ENCODE results near the gene GPR3.

Gene GPR3, protein sequence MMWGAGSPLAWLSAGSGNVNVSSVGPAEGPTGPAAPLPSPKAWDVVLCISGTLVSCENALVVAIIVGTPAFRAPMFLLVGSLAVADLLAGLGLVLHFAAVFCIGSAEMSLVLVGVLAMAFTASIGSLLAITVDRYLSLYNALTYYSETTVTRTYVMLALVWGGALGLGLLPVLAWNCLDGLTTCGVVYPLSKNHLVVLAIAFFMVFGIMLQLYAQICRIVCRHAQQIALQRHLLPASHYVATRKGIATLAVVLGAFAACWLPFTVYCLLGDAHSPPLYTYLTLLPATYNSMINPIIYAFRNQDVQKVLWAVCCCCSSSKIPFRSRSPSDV

GRCh38 chr1:27392096-27392777, at the start of gene GPR3:
TSS of gene GPR3 (plus strand) at chr1:27392622. CDS start at chr1:27393799, 1,177 bp downstream.
- Histone ChIP-seq H3K9me3 (ENCODE audit: control insufficient read depth, insufficient read depth, low read length) (no peaks in the 10 kb centered on the region), H3K36me3 (ENCODE audit: control insufficient read depth, insufficient read depth, low read length) (peaks cover 9% of the 10 kb centered on the region), H3K9ac (ENCODE audit: low read depth, low read length) (peak within 1 kb of the TSS; percentile 60), H3K27me3 (ENCODE audit: control insufficient read depth, insufficient read depth, low read length) (no peaks in the 10 kb centered on the region), H3K4me1 (ENCODE audit: control insufficient read depth, insufficient read depth, low read length) (peaks cover 4% of the 10 kb centered on the region), H3K4me3 (ENCODE audit: low read depth, low read length) (peak within 1 kb of the TSS; percentile 90)

- Histone ChIP-seq H3K4me1 (ENCODE audit: control insufficient read depth, insufficient read depth, low read length) (peaks cover 13% of the 10 kb centered on the region), H3K9me3 (ENCODE audit: control insufficient read depth, insufficient read depth, low read length) (no peaks in the 10 kb centered on the region), H3K27me3 (ENCODE audit: control insufficient read depth, insufficient read depth, low read length) (no peaks in the 10 kb centered on the region), H3K4me3 (ENCODE audit: low read depth, low read length) (peak overlapping the region; percentile 54), H3K36me3 (ENCODE audit: control insufficient read depth, insufficient read depth, low read length) (peaks cover 4% of the 10 kb centered on the region), H3K9ac (ENCODE audit: low read depth, low read length) (peak overlapping the region; percentile 54)
These were observed 49.4 kb upstream of the GPR3 start for GRCh38 chr1:27342778-27343638.

- H3K4me1 ChIP-seq (ENCODE audit: control insufficient read depth, insufficient read depth, low read length) = peaks cover 13% of the 10 kb centered on the region
- no peak overlapping the region for H3K4me3 ChIP-seq (ENCODE audit: low read depth, low read length)
- peaks cover 4% of the 10 kb centered on the region for H3K36me3 ChIP-seq (ENCODE audit: control insufficient read depth, insufficient read depth, low read length)
- no peak overlapping the region for H3K9ac ChIP-seq (ENCODE audit: low read depth, low read length)
- H3K9me3 ChIP-seq (ENCODE audit: control insufficient read depth, insufficient read depth, low read length) = no peaks in the 10 kb centered on the region
- H3K27me3 ChIP-seq (ENCODE audit: control insufficient read depth, insufficient read depth, low read length) = no peaks in the 10 kb centered on the region
These were observed 48.8 kb upstream of the GPR3 start for GRCh38 chr1:27343639-27344025.

GRCh38 chr1:27345272-27345671, 47.1 kb upstream of the GPR3 start:
- H3K9me3 ChIP-seq (ENCODE audit: control insufficient read depth, insufficient read depth, low read length) = no peaks in the 10 kb centered on the region
- no peak overlapping the region for H3K4me3 ChIP-seq (ENCODE audit: low read depth, low read length)
- peaks cover 16% of the 10 kb centered on the region for H3K4me1 ChIP-seq (ENCODE audit: control insufficient read depth, insufficient read depth, low read length)
- peaks cover 4% of the 10 kb centered on the region for H3K36me3 ChIP-seq (ENCODE audit: control insufficient read depth, insufficient read depth, low read length)
- peaks cover 3% of the 10 kb centered on the region for H3K27me3 ChIP-seq (ENCODE audit: control insufficient read depth, insufficient read depth, low read length)
- no peak overlapping the region for H3K9ac ChIP-seq (ENCODE audit: low read depth, low read length)

DNA sequence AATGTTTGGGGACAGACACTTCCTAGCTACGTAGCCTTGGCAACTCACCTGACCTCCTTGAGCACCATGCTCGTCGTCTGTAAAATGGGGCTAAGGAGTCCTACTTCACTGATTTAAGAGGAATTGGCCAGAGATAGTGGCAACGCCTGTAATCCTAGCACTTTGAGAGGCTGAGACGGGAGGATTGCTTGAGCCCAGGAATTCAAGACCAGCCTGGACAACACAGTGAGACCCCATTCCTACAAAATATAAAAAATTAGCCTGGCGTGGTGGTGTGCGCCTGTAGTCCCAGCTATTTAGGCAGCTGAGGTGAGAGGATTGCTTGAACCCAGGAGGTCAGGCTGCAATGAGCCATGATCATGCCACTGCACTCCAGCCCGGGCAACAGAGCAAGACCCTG, 46.1 kb upstream of the GPR3 start:
- Histone ChIP-seq H3K27me3 (ENCODE audit: control insufficient read depth, insufficient read depth, low read length) (peaks cover 6% of the 10 kb centered on the region), H3K4me1 (ENCODE audit: control insufficient read depth, insufficient read depth, low read length) (peaks cover 15% of the 10 kb centered on the region), H3K9ac (ENCODE audit: low read depth, low read length) (no peak overlapping the region), H3K4me3 (ENCODE audit: low read depth, low read length) (no peak overlapping the region), H3K9me3 (ENCODE audit: control insufficient read depth, insufficient read depth, low read length) (no peaks in the 10 kb centered on the region), H3K36me3 (ENCODE audit: control insufficient read depth, insufficient read depth, low read length) (peaks cover 4% of the 10 kb centered on the region)

DNA sequence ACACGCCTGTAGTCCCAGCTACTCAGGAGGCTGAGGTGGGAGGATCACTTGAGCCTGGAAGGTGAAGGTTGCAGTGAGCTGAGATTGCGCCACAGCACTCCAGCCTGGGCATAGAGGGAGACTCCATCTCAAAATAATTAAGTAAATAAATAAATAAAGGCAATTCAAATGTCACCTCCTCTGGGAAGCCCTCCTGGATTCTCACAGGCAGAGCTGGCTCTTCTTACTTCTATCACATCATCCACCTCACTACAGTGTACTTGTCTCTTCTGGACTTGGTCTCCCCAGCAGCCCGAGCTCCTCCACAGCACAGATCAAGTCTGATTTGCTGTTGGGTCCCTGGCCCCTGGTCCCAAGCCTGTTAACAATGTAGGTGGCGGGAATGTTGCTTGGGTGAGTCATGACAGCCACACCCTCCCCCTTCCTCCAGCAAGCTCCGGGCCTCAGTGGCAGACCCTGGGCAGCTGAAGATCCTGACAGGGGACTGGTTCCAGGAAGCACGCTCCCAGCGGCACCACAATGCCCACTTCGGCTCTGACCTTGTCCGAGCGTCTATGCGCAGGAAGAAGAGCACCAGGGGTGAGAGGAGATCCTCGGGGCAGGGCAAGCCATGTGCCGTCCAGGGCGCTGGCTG, 45.3 kb upstream of the GPR3 start:
- H3K4me3 ChIP-seq (ENCODE audit: low read depth, low read length) = no peak overlapping the region
- H3K9ac ChIP-seq (ENCODE audit: low read depth, low read length) = no peak overlapping the region
- peaks cover 6% of the 10 kb centered on the region for H3K27me3 ChIP-seq (ENCODE audit: control insufficient read depth, insufficient read depth, low read length)
- H3K9me3 ChIP-seq (ENCODE audit: control insufficient read depth, insufficient read depth, low read length) = no peaks in the 10 kb centered on the region
- peaks cover 10% of the 10 kb centered on the region for H3K4me1 ChIP-seq (ENCODE audit: control insufficient read depth, insufficient read depth, low read length)
- peaks cover 4% of the 10 kb centered on the region for H3K36me3 ChIP-seq (ENCODE audit: control insufficient read depth, insufficient read depth, low read length)

DNA sequence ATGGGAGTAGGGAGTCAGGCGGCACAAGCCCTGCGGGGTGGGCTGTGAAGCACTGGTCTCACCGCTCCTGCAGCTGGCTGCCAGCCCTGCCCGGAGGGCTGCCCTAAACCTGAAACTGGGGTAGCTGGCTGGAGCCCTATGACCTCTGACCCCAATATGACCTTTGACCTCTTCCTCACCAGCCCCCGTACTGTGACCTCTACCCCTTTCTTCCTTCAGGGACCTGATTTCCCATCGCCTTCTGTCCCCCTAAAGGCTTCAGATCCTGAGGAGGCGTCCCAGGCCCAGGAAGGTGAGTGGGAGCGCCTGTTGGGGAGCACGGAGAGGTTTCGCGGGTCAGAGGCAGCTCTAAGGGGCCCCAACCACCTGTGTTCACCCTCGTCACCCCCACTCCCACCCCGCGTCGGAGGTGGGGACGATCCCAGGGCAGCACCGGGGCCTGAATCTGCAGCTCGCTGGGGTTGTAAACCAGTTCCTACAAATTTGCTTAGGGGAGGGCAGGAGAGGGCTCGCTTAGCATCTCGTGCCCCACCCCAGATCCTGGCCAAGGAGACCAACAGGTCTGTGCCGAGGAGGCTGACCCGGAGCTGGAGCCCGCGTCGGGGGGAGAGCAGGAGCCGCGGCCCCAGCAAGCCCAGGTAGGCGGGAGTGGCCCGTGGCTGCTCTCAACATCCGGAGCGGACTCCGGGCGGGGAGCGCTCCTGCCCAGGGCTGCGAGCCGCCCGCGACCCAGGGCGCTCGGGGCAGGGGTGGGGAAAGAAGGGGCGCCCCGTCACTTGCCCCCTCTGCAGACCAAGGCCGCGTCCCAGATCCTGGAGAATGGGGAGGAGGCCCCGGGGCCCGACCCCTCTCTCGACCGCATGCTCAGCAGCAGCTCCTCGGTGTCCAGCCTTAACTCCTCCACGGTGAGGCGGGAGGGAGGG, 43.3 kb upstream of the GPR3 start:
- peaks cover 6% of the 10 kb centered on the region for H3K4me1 ChIP-seq (ENCODE audit: control insufficient read depth, insufficient read depth, low read length)
- H3K4me3 ChIP-seq (ENCODE audit: low read depth, low read length) = peak overlapping the region; percentile 71
- peaks cover 6% of the 10 kb centered on the region for H3K27me3 ChIP-seq (ENCODE audit: control insufficient read depth, insufficient read depth, low read length)
- H3K9ac ChIP-seq (ENCODE audit: low read depth, low read length) = peak overlapping the region; percentile 60
- no peaks in the 10 kb centered on the region for H3K9me3 ChIP-seq (ENCODE audit: control insufficient read depth, insufficient read depth, low read length)
- H3K36me3 ChIP-seq (ENCODE audit: control insufficient read depth, insufficient read depth, low read length) = peaks cover 4% of the 10 kb centered on the region

DNA sequence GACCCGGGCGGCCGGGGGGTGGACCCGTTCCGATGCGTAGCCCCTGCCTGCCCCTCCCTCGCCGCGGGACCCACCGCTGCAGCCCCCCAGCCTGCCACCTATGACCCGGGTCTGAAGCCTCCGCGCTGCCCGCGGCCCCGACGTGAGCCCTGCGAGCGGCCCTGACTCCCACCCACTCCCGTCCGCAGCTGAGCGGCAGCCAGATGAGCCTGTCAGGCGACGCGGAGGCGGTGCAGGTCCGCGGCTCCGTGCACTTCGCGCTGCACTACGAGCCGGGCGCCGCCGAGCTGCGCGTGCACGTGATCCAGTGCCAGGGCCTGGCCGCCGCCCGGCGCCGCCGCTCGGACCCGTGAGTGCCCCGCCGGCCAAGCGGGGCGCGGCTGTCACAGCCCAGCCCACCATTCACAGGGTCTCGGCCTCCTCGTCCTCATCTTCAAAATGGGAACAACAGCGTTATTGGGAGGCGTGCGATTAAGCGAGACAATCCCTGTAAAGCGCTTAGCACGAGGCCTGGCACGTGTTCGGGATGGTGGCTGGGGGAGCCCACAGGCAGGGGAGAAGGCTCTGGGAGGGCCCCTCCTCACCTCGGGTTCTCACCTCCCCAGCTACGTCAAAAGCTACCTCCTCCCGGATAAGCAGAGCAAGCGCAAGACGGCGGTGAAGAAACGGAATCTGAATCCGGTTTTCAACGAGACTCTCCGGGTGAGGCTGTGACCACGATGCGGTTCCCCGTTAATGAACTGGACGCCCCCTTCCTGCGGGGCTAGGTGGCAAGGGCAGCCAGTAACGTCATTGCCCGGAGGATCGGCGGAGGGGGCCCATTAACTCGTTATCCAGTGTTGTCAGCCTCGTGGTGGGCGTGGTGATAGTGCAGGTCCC, 42.4 kb upstream of the GPR3 start:
- Histone ChIP-seq H3K36me3 (ENCODE audit: control insufficient read depth, insufficient read depth, low read length) (peaks cover 2% of the 10 kb centered on the region), H3K4me1 (ENCODE audit: control insufficient read depth, insufficient read depth, low read length) (peaks cover 6% of the 10 kb centered on the region), H3K9me3 (ENCODE audit: control insufficient read depth, insufficient read depth, low read length) (no peaks in the 10 kb centered on the region), H3K27me3 (ENCODE audit: control insufficient read depth, insufficient read depth, low read length) (peaks cover 6% of the 10 kb centered on the region), H3K9ac (ENCODE audit: low read depth, low read length) (peak overlapping the region; percentile 47), H3K4me3 (ENCODE audit: low read depth, low read length) (peak overlapping the region; percentile 71)

- Histone ChIP-seq H3K36me3 (ENCODE audit: control insufficient read depth, insufficient read depth, low read length) (peaks cover 2% of the 10 kb centered on the region), H3K9me3 (ENCODE audit: control insufficient read depth, insufficient read depth, low read length) (no peaks in the 10 kb centered on the region), H3K4me3 (ENCODE audit: low read depth, low read length) (peak overlapping the region; percentile 71), H3K27me3 (ENCODE audit: control insufficient read depth, insufficient read depth, low read length) (peaks cover 6% of the 10 kb centered on the region), H3K4me1 (ENCODE audit: control insufficient read depth, insufficient read depth, low read length) (peaks cover 6% of the 10 kb centered on the region), H3K9ac (ENCODE audit: low read depth, low read length) (peak overlapping the region; percentile 76)
These were observed 41.5 kb upstream of the GPR3 start for GRCh38 chr1:27350663-27351540.
